Transverse colon (tissue), 4 donors: ENCODE measurements around the gene SMG7. TPM values are rescaled to one million over a fixed set of nuclear protein-coding genes. Genes with fewer than 3 reads are reported as not detected.

Experiments
- DNase-seq: peaks from one replicate; pipeline ENCODE4 v3.0.0-alpha.2; 2019
- H3K27ac ChIP-seq, 4 donors: fragments of 200-600 bp; sonication (generic); 2 replicates each; pipeline ENCODE4 v1.5.1; 2016 to 2018; ENCODE audit warnings: inconsistent platforms in 4 of 4
- H3K27me3 ChIP-seq: fragments of 200-600 bp; sonication (generic); 2 replicates; pipeline ENCODE4 v1.5.1; 2017; ENCODE audit warnings: inconsistent platforms
- H3K36me3 ChIP-seq, 4 donors: fragments of 200-600 bp; sonication (generic); 2 replicates each; pipeline ENCODE4 v1.5.1; 2017 to 2019; ENCODE audit warnings: inconsistent platforms in 4 of 4
- H3K4me1 ChIP-seq, 4 donors: fragments of 200-600 bp; sonication (generic); 2 replicates each; pipeline ENCODE4 v1.5.1; 2017 to 2020; ENCODE audit warnings: inconsistent platforms in 4 of 4
- H3K4me3 ChIP-seq, 4 donors: fragments of 200-600 bp; sonication (generic); 1 replicate in 1 of 4; 2 replicates in 3 of 4; pipeline versions ENCODE4 v1.5.1 to v1.6.1; 2017 to 2019; ENCODE audit warnings: inconsistent platforms in 4 of 4
- H3K9me3 ChIP-seq, 2 donors: fragments of 200-600 bp; sonication (generic); 2 replicates each; pipeline ENCODE4 v1.5.1; 2017 to 2019; ENCODE audit warnings: inconsistent platforms in 2 of 2
- EP300 ChIP-seq: sonication (generic); formaldehyde crosslinking; IDR thresholded peaks from one replicate; pipeline ENCODE4 v1.6.1; 2017; ENCODE audit warnings: antibody characterized with exemption, low read depth
- POLR2A ChIP-seq: fragments of 450-650 bp; IDR thresholded peaks from one replicate; pipeline ENCODE4 v1.6.1; 2016; ENCODE audit warnings: antibody characterized with exemption, mild to moderate bottlenecking, moderate library complexity
- POLR2AphosphoS5 ChIP-seq, 3 donors: sonication (generic); formaldehyde crosslinking; IDR thresholded peaks; one replicate each; pipeline ENCODE4 v1.6.1; 2016; ENCODE audit warnings: antibody characterized with exemption in 3 of 3
- WGBS, 2 donors: methylation state at CpG; one replicate each; pipeline ENCODE4 v1.1.5; 2018; ENCODE audit warnings: low coverage in 1 of 2; 5-methylcytosine and 5-hydroxymethylcytosine counted together
- in situ Hi-C, 4 donors: fragments of 200-750 bp; cut with MboI; loops; one replicate each; pipeline versions ENCODE4 v1.15.0 to v1.15.1; 2017; ENCODE audit warnings: low sequenced_read_pairs in 3 of 4, low pct_ligation_motif_present in 1 of 4, low pct_unique_long_range_greater_than_20kb in 1 of 4
- intact Hi-C: fragments of 100-400 bp; cut with DNase I; formaldehyde crosslinking; loops from one replicate; pipeline ENCODE4 v1.15.1; 2023; ENCODE audit warnings: low total_unique reads
- total RNA-seq, 4 donors: library from RNA; depleted of rRNA; stranded (reverse); fragments of >200 nt; gene quantifications; one replicate each; pipeline ENCODE4 v1.1.0, GENCODE V29; 2016
- TF ChIP-seq, protein P1 (sequence below), 5 experiments: fragments of 200-600 bp in 3 of 5; fragments of 450-650 bp in 2 of 5; sonication (generic) in 3 of 5; IDR thresholded peaks; 1 replicate in 2 of 5; 2 replicates in 3 of 5; pipeline ENCODE4 v1.5.1; 2016 to 2017; ENCODE audit warnings: antibody characterized with exemption in 5 of 5, inconsistent platforms in 3 of 5, mild to moderate bottlenecking in 2 of 5, moderate library complexity in 1 of 5

SMG7 gene
- total RNA-seq, 4 donors from 2014 or later: 54.9 to 107 (median 74.1) TPM

DNA sequence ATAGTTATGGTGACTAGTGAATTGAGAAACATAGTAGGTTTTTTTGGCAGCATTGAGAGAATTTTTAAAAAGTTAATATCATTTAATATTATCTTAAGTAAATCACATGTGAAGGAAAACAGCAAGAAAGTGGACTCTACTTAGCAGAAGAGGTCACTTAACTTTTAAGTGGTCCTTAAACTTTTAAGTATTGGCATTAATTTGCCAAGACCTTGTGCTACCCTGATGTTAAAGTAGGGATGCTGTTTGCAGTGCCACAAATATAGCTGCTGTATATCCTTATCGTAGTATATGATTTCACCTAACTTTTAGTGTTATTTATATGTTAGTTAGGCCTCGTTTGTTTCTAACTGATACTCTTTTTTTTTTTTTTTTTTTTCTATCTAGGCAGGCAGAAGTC is 40.2 kb downstream of the SMG7 start:
- H3K4me3 ChIP-seq: no peak overlapping the region
- H3K9me3 ChIP-seq: no peaks in the 10 kb centered on the region
- 87 to 88% methylated on average over 2 of the region's 2 CpGs for WGBS, 2 donors
- DNase-seq: no peak
- TF ChIP-seq POLR2AphosphoS5 (IDR thresholded peaks at IDR 0.05): no peak
- no peak for TF ChIP-seq POLR2A
- TF ChIP-seq, protein P1, sequence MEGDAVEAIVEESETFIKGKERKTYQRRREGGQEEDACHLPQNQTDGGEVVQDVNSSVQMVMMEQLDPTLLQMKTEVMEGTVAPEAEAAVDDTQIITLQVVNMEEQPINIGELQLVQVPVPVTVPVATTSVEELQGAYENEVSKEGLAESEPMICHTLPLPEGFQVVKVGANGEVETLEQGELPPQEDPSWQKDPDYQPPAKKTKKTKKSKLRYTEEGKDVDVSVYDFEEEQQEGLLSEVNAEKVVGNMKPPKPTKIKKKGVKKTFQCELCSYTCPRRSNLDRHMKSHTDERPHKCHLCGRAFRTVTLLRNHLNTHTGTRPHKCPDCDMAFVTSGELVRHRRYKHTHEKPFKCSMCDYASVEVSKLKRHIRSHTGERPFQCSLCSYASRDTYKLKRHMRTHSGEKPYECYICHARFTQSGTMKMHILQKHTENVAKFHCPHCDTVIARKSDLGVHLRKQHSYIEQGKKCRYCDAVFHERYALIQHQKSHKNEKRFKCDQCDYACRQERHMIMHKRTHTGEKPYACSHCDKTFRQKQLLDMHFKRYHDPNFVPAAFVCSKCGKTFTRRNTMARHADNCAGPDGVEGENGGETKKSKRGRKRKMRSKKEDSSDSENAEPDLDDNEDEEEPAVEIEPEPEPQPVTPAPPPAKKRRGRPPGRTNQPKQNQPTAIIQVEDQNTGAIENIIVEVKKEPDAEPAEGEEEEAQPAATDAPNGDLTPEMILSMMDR (IDR thresholded peaks at IDR 0.05): no peak
- TF ChIP-seq EP300: no peak
- H3K27ac ChIP-seq: no peak overlapping the region
- intact Hi-C loops (no loop called here), in situ Hi-C loops (no loop called here)
- no peaks in the 10 kb centered on the region for H3K27me3 ChIP-seq
- peaks cover 4 to 36% (median 18%) of the 10 kb centered on the region in 4 donors for H3K4me1 ChIP-seq
- H3K36me3 ChIP-seq: peaks cover 0 to 7% (median 0%) of the 10 kb centered on the region in 4 donors

DNA sequence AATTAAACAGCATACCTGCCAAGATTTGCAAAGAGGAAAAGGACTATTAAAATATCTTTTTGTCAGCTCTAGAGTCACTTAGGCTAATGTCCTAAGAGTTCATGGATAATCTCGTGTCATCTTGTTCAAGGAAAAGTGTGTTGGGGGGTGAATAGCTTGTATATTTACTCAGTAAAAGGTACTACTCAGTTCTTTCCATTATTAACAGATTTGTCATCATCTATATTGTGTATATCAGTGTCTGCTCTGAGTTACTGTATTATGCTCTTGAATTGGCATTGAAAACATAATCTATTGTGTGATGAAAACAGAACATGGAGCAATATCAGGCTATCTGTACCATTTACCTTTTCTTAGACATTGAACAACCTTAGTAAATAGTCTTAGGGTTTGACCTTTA is 41.9 kb downstream of the SMG7 start:
- intact Hi-C loops (no loop called here), in situ Hi-C loops (no loop called here)
- Histone ChIP-seq H3K27ac (peak overlapping the region in 1 of 4 donors; percentile 2), H3K4me3 (no peak overlapping the region), H3K36me3 (peaks cover 0 to 11% (median 2%) of the 10 kb centered on the region in 4 donors), H3K4me1 (peaks cover 4 to 43% (median 21%) of the 10 kb centered on the region in 4 donors), H3K27me3 (no peaks in the 10 kb centered on the region), H3K9me3 (no peaks in the 10 kb centered on the region)
- WGBS, 2 donors: 82 to 88% methylated on average over 1 of the region's 1 CpG
- TF ChIP-seq, protein P1 (IDR thresholded peaks at IDR 0.05): no peak
- TF ChIP-seq POLR2A: no peak
- no peak for TF ChIP-seq POLR2AphosphoS5 (IDR thresholded peaks at IDR 0.05)
- no peak for TF ChIP-seq EP300
- no peak for DNase-seq

DNA sequence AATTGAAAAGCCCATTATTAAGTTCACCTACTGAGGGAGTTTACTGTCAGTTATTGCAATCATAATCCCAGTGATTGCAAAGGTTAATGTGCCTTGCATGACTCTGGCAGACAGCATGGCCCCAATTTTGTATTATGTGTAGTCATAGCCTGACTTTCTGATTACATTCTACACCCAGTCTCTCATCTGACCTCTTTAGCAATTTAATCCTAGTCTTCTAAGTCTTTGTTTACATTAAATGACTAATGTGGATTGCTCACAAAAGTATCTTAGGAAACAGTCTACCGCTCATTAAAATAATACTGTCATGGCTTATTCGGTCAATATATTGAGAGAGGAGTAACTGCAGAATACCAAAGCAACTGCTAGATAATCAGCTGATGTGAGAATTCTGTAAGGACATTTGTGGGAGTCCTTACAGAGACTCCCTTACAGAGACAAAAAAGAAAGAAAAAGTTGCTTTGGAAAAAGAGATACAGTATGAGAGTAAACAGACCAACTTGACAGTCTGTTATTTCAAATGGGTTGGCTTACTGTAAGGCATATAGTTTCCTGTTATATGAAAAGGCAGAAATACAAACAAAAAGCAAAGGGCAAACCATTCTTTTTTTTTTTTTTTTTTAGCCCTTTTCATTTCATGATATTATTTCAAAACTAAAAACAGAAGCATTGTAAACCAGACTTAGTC is 42.8 kb downstream of the SMG7 start:
- in situ Hi-C loops (no loop called here), intact Hi-C loops (no loop called here)
- no peaks in the 10 kb centered on the region for H3K9me3 ChIP-seq
- H3K36me3 ChIP-seq: peaks cover 0 to 18% (median 2%) of the 10 kb centered on the region in 4 donors
- TF ChIP-seq EP300: no peak
- TF ChIP-seq, protein P1 (IDR thresholded peaks at IDR 0.05): no peak
- no peak for DNase-seq
- H3K4me3 ChIP-seq: no peak overlapping the region
- peaks cover 4 to 43% (median 25%) of the 10 kb centered on the region in 4 donors for H3K4me1 ChIP-seq
- no peaks in the 10 kb centered on the region for H3K27me3 ChIP-seq
- 37% methylated on average over 2 of the region's 2 CpGs for WGBS, 2 donors
- peak overlapping the region in 2 of 4 donors; percentile 2 to 26 for H3K27ac ChIP-seq

DNA sequence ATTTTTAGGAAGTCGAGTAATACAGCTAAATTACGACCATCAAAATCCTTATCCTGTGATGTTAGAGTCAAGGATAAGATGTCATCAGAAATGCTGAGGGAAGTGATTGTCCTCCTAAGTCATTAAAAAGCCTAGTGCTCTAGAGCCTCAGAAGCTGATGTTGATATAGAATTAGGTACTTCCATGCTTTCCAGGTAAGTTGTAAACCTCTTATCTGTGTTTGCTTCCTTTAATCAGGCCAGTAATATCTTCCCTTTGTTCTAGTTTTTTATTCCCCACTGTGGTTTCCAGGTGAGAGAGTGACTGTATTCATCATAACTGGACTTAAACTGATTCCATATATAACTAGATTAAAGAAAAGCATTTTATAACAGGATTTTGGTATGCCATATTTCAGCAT is 44.4 kb downstream of the SMG7 start:
- in situ Hi-C loops: no loop called here
- WGBS, 2 donors: 60 to 66% methylated on average over 1 to 2 of the region's 2 CpGs
- TF ChIP-seq POLR2AphosphoS5 (IDR thresholded peaks at IDR 0.05) (peak in 1 of 3 donors; percentile 47), EP300 (no peak), POLR2A (no peak)

More for the DNA sequence above, 44.4 kb downstream of the SMG7 start:
- H3K4me3 ChIP-seq: no peak overlapping the region
- H3K36me3 ChIP-seq: peaks cover 0 to 18% (median 2%) of the 10 kb centered on the region in 4 donors
- H3K4me1 ChIP-seq: peaks cover 4 to 46% (median 25%) of the 10 kb centered on the region in 4 donors
- peak overlapping the region in 3 of 4 donors; percentile 30 to 43 (median 38) for H3K27ac ChIP-seq
- DNase-seq: no peak
- no peaks in the 10 kb centered on the region for H3K9me3 ChIP-seq
- intact Hi-C loops: no loop called here
- H3K27me3 ChIP-seq: no peaks in the 10 kb centered on the region
